IPS-18a (cell line): Measurements from ENCODE around the gene SNAPC1.

ENCODE experiments used
- H3K27ac ChIP-seq: one replicate; pipeline ENCODE4 v1.5.1; 2013; ENCODE audit warnings: low read length
- H3K27me3 ChIP-seq: one replicate; pipeline ENCODE4 v1.6.1; 2013; ENCODE audit warnings: mild to moderate bottlenecking, low read length; ENCODE audit not compliant: control insufficient read depth, insufficient read depth
- H3K36me3 ChIP-seq: one replicate; pipeline ENCODE4 v1.6.1; 2013; ENCODE audit warnings: low read depth, low read length; ENCODE audit not compliant: control insufficient read depth
- H3K4me1 ChIP-seq: one replicate; pipeline ENCODE4 v1.6.1; 2013; ENCODE audit warnings: low read depth, low read length; ENCODE audit not compliant: control insufficient read depth
- H3K4me3 ChIP-seq: one replicate; pipeline ENCODE4 v1.5.1; 2013; ENCODE audit warnings: low read length
- H3K9ac ChIP-seq: one replicate; pipeline ENCODE4 v1.6.1; 2013; ENCODE audit warnings: mild to moderate bottlenecking, low read length, moderate library complexity
- H3K9me3 ChIP-seq: one replicate; pipeline ENCODE4 v1.6.1; 2013; ENCODE audit warnings: low read depth, low read length; ENCODE audit not compliant: control insufficient read depth

The SNAPC1 gene

DNA sequence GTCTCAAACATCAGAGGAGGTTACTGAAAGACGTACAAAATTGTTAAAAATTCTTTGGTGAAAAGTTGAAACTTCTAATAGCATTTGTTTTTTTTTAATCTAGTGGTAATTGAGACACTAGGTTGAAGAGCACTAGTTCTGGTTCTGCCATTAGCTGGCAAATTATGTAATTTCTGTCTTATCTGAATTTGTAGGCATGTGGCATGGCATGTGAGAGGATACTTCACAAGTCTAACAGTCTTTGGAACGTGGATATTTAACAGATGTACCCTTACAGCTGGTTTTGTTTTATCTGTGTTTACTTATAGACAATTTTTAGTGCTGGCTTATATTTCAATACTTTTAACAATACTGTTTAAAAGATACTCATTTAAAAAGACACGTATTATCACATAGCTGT lies 6.0 kb downstream of the SNAPC1 start:
- H3K27me3 ChIP-seq = no peaks in the 10 kb centered on the region
- no peaks in the 10 kb centered on the region for H3K9me3 ChIP-seq
- peaks cover 39% of the 10 kb centered on the region for H3K36me3 ChIP-seq
- H3K27ac ChIP-seq = no peak overlapping the region
- no peak overlapping the region for H3K4me3 ChIP-seq
- no peak overlapping the region for H3K9ac ChIP-seq
- peaks cover 9% of the 10 kb centered on the region for H3K4me1 ChIP-seq

- no peak overlapping the region for H3K27ac ChIP-seq
- no peaks in the 10 kb centered on the region for H3K27me3 ChIP-seq
- H3K4me1 ChIP-seq = no peaks in the 10 kb centered on the region
- no peak overlapping the region for H3K4me3 ChIP-seq
- peaks cover 46% of the 10 kb centered on the region for H3K36me3 ChIP-seq
- H3K9ac ChIP-seq = no peak overlapping the region
- no peaks in the 10 kb centered on the region for H3K9me3 ChIP-seq
These were observed 7.7 kb downstream of the SNAPC1 start for GRCh38 chr14:61769893-61770292.

DNA sequence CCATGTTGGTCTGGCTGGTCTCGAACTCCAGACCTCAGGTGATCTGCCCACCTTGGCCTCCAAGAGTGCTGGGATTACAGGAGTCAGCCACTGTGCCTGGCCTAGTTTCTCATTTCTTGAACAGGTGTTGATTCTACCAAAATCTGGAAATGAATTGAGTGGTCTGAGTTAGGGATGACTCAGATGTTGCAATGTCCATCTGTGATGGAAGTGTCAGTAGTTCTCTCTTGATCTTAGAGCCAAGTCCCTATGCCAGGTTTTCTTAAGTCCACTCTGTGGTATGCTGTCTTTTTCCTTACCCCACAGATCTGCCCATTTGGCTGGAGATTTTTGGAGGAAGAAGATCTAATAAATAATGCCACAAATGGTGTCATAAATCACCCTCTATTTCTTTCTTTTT lies 12.6 kb downstream of the SNAPC1 start:
- no peaks in the 10 kb centered on the region for H3K27me3 ChIP-seq

GRCh38 chr14:61780125-61780524 lies 17.9 kb downstream of the SNAPC1 start:
- Histone ChIP-seq H3K36me3 (peaks cover 73% of the 10 kb centered on the region), H3K9me3 (no peaks in the 10 kb centered on the region), H3K9ac (no peak overlapping the region), H3K4me1 (no peaks in the 10 kb centered on the region), H3K27me3 (no peaks in the 10 kb centered on the region), H3K27ac (no peak overlapping the region), H3K4me3 (no peak overlapping the region)

More for the DNA sequence above, 12.6 kb downstream of the SNAPC1 start:
- Histone ChIP-seq H3K9ac (no peak overlapping the region), H3K9me3 (no peaks in the 10 kb centered on the region), H3K4me3 (no peak overlapping the region), H3K27ac (no peak overlapping the region), H3K4me1 (no peaks in the 10 kb centered on the region), H3K36me3 (peaks cover 77% of the 10 kb centered on the region)

- Histone ChIP-seq H3K4me3 (no peak overlapping the region), H3K9ac (no peak overlapping the region), H3K4me1 (peaks cover 11% of the 10 kb centered on the region), H3K27me3 (no peaks in the 10 kb centered on the region), H3K27ac (no peak overlapping the region), H3K36me3 (peaks cover 5% of the 10 kb centered on the region), H3K9me3 (no peaks in the 10 kb centered on the region)
These were observed 35.1 kb downstream of the SNAPC1 start for GRCh38 chr14:61797309-61797708.

DNA sequence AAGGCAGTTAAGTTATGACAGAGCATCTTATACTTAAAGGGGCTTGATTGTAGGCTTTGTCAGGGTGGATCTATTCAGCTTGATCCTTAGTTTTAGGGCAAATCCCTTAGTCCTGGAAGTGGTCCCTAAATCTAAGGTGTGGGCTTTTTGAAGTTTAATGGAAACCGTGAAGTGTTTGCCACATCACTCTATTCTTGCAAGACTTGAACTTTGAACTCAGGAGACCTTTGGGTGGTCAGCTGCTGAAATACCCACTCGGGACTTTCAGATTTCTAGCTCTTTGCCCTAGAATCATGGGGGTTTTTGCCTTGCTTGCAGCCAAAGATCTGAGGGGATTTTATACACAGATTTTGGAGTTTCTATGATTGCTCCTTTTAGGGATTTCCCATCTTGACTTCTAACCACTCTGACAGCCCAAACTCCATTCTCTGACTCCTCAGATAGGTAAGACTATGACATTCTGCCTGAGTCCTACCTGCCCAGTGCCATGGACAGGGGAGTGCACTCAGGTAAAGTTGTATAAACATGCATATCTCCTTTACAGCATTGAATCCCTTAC lies 39.9 kb downstream of the SNAPC1 start:
- Histone ChIP-seq H3K36me3 (no peaks in the 10 kb centered on the region), H3K4me1 (peaks cover 11% of the 10 kb centered on the region), H3K9me3 (no peaks in the 10 kb centered on the region), H3K27me3 (no peaks in the 10 kb centered on the region), H3K27ac (no peak overlapping the region), H3K9ac (no peak overlapping the region), H3K4me3 (no peak overlapping the region)

DNA sequence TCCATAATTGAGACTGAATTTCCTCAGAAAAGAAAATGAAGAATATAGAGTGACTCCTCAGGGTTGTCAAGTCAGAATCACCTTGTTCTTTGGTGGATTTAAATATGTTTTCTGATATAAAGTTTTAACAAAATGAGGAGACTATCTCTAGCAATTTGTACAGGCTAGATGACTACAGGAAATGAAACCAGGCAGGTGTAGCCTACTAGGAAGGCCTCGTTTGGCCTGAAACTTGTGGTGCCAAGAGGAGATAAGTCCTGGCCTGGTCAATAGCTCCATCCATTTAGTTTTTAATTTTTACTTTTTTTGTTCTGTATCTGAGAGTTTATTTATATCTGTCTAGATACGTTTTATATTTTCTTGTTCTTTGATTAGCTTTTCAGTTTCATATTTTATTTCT lies 41.5 kb downstream of the SNAPC1 start:
- Histone ChIP-seq H3K4me3 (no peak overlapping the region), H3K9ac (no peak overlapping the region), H3K27ac (no peak overlapping the region), H3K4me1 (peaks cover under 1% of the 10 kb centered on the region), H3K27me3 (no peaks in the 10 kb centered on the region), H3K36me3 (no peaks in the 10 kb centered on the region), H3K9me3 (no peaks in the 10 kb centered on the region)

DNA sequence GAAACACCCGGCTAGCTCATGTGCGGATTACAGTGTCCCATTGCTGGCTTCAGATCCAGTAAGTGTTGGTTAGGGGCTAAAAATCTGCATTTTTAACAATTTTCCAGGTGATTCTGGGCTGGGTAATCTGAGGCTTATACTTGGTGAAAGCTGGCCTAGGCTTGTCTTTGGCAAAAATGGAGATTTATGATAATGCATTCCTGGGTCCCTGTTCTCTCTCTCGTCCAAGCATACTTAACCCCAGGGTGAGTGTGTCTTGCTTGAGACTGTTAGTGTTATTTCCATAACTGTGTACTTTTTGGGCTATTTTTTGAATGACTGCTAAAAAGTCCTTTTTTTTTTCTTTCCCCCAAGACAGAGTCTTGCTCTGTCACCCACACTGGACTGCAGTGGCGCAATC lies 43.2 kb downstream of the SNAPC1 start:
- Histone ChIP-seq H3K9ac (no peak overlapping the region), H3K4me1 (no peaks in the 10 kb centered on the region), H3K27ac (no peak overlapping the region), H3K27me3 (no peaks in the 10 kb centered on the region), H3K36me3 (no peaks in the 10 kb centered on the region), H3K4me3 (no peak overlapping the region), H3K9me3 (no peaks in the 10 kb centered on the region)

DNA sequence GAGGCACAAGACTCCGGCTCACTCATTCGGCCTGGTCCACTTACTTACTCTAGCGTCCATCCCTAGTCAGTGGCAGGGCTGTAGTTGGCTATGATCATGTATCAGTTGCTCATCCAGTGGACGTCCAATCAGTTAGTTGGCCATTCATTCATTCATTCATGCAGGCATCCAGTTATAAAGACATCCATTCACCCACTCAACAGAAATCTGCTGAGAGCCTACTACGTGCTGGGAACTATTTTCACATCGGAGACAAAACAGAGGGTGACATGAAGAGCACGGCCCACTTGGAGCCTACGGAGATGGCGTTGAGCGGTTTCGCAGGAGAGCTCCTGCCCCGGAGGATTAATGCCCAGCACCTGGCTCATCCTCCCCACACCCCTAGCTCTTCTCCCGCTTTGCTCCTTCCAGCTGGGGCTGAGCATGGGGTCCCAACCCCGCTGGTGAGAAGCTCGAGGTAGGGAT lies 49.7 kb downstream of the SNAPC1 start:
- peaks cover 41% of the 10 kb centered on the region for H3K27me3 ChIP-seq
- no peaks in the 10 kb centered on the region for H3K4me1 ChIP-seq
- no peak overlapping the region for H3K9ac ChIP-seq
- H3K4me3 ChIP-seq = peak overlapping the region; percentile 64
- no peaks in the 10 kb centered on the region for H3K9me3 ChIP-seq
- no peak overlapping the region for H3K27ac ChIP-seq
- no peaks in the 10 kb centered on the region for H3K36me3 ChIP-seq

DNA sequence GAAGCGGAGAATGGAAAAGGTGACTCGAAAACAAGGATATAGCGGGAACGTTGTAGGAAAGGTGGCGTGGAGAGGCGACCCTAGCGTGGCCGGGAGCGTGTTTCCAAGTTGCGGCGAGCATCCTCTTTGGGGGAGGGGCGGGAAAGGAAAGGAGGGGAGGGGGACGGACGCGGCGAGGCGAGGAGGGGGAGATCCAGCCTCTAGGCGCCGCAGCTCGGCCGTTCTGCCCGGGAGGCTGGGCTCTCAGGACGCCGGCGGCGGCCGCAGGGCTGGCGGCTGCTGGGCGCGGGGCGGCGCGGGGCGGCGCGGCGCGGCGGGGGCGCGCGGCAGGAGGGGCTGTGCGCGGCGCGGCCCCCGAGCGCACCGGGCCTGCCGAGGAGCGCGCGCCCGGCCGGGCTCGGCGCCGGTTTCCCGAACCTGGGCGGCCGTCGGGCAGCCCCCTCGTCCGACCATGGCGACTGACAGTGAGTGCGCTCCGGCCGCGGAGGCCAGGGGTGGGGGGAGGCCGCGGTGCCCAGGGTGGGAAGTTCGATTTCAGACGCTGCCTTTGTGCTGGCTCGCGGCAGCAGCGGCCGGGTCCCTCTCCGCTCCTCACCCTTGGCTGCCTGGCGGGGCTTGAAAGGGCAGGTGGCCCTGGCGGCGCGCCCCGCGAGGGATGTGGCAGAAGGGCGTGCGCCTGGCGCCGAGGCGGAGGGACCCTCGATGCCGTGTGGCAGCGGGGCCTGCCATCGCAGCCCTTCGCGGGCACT lies 50.3 kb downstream of the SNAPC1 start, which contains the start of gene SYT16:
SYT16 (plus strand) TSS at position 357 of the 749 bp plus-strand sequence.
- Histone ChIP-seq H3K9ac (no peak within 1 kb of the TSS), H3K4me3 (peak within 1 kb of the TSS; percentile 64), H3K9me3 (no peaks in the 10 kb centered on the region), H3K36me3 (no peaks in the 10 kb centered on the region), H3K27me3 (peaks cover 41% of the 10 kb centered on the region), H3K27ac (no peak within 1 kb of the TSS), H3K4me1 (no peaks in the 10 kb centered on the region)

DNA sequence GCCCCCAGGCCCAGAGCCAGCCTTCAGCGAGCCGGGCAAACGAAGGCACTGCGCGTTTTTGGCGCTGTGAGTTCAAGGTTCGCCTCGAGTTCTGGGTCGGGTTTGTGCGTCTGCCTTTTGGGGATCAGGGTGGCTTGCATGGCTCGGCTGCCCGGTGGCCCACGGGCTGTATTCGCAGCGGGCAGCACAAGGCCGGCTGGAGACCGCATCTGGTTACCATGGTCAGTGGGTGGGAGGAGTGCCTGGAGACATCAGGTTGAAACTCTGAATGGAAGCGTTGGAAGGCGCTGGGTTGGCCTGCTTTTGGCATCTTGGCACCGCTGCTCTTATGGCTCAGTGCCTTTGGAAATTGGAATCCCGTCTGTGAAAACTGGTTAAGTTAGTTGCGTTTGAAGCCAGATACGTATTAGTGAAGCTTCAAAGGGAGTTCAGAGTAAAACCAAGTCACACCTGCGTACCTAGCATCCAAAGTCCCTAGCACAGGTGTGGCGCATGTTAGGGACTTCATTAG lies 50.9 kb downstream of the SNAPC1 start:
- no peak overlapping the region for H3K27ac ChIP-seq
- H3K9me3 ChIP-seq = no peaks in the 10 kb centered on the region
- peaks cover 41% of the 10 kb centered on the region for H3K27me3 ChIP-seq
- no peaks in the 10 kb centered on the region for H3K36me3 ChIP-seq
- peak overlapping the region; percentile 62 for H3K4me3 ChIP-seq
- H3K9ac ChIP-seq = no peak overlapping the region
- no peaks in the 10 kb centered on the region for H3K4me1 ChIP-seq

DNA sequence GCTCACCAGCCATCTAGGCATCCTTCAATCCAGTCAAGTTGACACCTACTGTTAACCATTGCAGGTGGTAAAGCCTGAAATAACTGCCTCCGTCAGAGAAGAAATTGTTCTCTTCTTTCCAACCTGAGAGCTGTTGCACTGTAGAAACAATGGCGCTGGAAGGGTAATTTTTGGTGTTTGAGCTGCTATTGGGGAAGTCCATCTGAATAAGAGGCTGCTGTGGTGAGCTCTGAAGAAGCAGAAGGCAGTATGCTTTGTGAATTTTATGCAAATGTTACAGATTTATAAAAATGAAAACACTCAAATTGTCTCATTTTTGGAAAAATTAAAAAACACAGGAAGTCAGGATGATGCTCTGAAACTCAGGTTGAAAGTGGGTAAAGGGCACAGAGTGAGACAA lies 60.2 kb downstream of the SNAPC1 start:
- Histone ChIP-seq H3K9me3 (no peaks in the 10 kb centered on the region), H3K4me3 (no peak overlapping the region), H3K9ac (no peak overlapping the region), H3K27ac (no peak overlapping the region), H3K36me3 (no peaks in the 10 kb centered on the region), H3K27me3 (no peaks in the 10 kb centered on the region), H3K4me1 (no peaks in the 10 kb centered on the region)
